Ovary (tissue), 3 donors: ENCODE results near the gene ZFPL1.

Experiments used
- POLR2A ChIP-seq: fragments of 450-650 bp; IDR thresholded peaks from one replicate; pipeline ENCODE4 v1.6.1; 2017; ENCODE audit warnings: antibody characterized with exemption, mild to moderate bottlenecking, moderate library complexity
- TF ChIP-seq, protein P1 (sequence below), 3 donors: fragments of 450-650 bp in 2 of 3; fragments of 200-600 bp in 1 of 3; IDR thresholded peaks; one replicate each; pipeline versions ENCODE4 v1.5.1 to v1.8.0; 2016 to 2022; ENCODE audit warnings: antibody characterized with exemption in 3 of 3, mild to moderate bottlenecking in 1 of 3
- donor health status: DM: no; HTN: no; CAD: no.

DNA sequence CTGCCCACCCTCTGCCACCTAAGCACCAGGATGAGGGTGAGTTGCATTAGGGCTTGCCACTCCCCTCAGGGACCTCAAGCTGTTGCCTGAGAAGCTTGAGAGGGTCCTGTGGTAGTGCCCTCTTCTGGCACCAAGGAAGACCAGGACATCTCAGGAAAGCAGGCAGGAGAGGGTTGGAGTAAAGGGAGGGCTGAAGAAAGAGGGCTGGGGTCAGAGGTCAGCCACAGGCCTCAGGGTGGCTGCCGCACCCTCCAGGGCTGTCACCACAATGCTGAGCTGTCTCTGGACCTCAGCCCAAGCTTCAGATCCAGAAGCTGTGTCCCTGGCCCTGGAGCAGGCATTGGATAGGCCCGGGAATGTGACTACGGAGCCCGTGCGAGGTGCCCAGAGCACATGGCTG lies 39.0 kb upstream of the ZFPL1 start:
- no peak for TF ChIP-seq POLR2A
- TF ChIP-seq, protein P1, sequence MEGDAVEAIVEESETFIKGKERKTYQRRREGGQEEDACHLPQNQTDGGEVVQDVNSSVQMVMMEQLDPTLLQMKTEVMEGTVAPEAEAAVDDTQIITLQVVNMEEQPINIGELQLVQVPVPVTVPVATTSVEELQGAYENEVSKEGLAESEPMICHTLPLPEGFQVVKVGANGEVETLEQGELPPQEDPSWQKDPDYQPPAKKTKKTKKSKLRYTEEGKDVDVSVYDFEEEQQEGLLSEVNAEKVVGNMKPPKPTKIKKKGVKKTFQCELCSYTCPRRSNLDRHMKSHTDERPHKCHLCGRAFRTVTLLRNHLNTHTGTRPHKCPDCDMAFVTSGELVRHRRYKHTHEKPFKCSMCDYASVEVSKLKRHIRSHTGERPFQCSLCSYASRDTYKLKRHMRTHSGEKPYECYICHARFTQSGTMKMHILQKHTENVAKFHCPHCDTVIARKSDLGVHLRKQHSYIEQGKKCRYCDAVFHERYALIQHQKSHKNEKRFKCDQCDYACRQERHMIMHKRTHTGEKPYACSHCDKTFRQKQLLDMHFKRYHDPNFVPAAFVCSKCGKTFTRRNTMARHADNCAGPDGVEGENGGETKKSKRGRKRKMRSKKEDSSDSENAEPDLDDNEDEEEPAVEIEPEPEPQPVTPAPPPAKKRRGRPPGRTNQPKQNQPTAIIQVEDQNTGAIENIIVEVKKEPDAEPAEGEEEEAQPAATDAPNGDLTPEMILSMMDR (IDR thresholded peaks at IDR 0.05), result no peak
